Measurements from ENCODE around the gene EHD3.
A peak's percentile ranks its signal among the peaks of the same experiment; 100 is the strongest.

The EHD3 gene

GRCh38 chr2:31304816-31305215 lies 70.9 kb downstream of the EHD3 start:
- Histone ChIP-seq H3K27ac (no peak overlapping the region), H3K36me3 (replicated peaks) (no peaks in the 10 kb centered on the region), H3K27me3 (replicated peaks) (no peaks in the 10 kb centered on the region), H3K4me3 (ENCODE audit: low read depth, low read length) (no peak overlapping the region)
- in situ Hi-C loops (cut with HindIII; ENCODE audit: low pct_ligation_motif_present, low sequenced_read_pairs), result no loop called here
- no peak for DNase-seq
- TF ChIP-seq, protein P1, sequence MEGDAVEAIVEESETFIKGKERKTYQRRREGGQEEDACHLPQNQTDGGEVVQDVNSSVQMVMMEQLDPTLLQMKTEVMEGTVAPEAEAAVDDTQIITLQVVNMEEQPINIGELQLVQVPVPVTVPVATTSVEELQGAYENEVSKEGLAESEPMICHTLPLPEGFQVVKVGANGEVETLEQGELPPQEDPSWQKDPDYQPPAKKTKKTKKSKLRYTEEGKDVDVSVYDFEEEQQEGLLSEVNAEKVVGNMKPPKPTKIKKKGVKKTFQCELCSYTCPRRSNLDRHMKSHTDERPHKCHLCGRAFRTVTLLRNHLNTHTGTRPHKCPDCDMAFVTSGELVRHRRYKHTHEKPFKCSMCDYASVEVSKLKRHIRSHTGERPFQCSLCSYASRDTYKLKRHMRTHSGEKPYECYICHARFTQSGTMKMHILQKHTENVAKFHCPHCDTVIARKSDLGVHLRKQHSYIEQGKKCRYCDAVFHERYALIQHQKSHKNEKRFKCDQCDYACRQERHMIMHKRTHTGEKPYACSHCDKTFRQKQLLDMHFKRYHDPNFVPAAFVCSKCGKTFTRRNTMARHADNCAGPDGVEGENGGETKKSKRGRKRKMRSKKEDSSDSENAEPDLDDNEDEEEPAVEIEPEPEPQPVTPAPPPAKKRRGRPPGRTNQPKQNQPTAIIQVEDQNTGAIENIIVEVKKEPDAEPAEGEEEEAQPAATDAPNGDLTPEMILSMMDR (IDR thresholded peaks at IDR 0.05; ENCODE audit: low read depth, low read length, missing control alignments), result no peak

- TF ChIP-seq, protein P1 (IDR thresholded peaks at IDR 0.05; ENCODE audit: low read depth, low read length, missing control alignments), result no peak
- Histone ChIP-seq H3K4me3 (ENCODE audit: low read depth, low read length) (no peak overlapping the region), H3K36me3 (replicated peaks) (no peaks in the 10 kb centered on the region), H3K27ac (no peak overlapping the region), H3K27me3 (replicated peaks) (no peaks in the 10 kb centered on the region)
- in situ Hi-C loops (cut with HindIII; ENCODE audit: low pct_ligation_motif_present, low sequenced_read_pairs), result no loop called here
- DNase-seq, result peak; percentile 72
These were observed 78.9 kb downstream of the EHD3 start for GRCh38 chr2:31312898-31313297.

DNA sequence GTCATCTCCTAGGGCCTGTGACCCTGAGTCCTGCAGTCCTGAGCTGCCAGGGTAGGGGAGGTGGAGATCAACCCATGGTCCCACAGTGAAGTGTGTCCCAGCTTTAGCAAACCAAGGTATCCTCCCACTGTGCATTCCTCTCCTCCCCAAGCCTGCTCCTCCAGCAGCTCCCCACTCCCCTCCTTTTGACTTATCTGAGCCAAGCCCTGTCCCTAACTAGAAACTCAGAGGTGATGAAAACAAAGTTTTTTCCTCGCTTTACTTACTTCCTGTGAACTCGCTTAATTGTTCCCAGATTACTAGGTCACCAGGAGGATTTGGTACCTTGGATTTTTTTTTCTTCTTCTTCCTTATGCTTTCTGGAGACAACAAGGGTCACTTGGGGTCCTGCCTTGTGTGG lies 80.8 kb downstream of the EHD3 start:
- in situ Hi-C loops (cut with HindIII; ENCODE audit: low pct_ligation_motif_present, low sequenced_read_pairs), result no loop called here
- TF ChIP-seq, protein P1 (IDR thresholded peaks at IDR 0.05; ENCODE audit: low read depth, low read length, missing control alignments), result no peak
- no peak overlapping the region for H3K27ac ChIP-seq

DNA sequence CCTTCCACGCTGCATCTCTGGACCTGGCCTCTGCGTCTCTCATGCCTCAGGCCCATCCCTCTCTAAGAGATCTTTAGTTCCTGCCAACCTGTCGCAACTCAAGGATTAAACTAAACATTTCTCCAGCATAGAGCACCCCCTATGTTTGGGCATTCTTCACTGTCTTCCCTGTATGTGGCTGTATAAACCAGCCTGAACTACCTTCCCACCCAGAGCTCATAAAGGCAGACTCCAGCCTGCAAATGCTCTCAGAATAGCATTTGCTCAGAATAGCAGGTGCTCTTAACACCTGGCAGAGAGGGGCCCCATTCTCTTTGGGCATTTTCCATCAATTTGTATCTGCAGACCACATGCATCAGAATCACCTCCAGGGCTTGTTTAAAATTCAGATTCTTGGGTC lies 83.4 kb downstream of the EHD3 start:
- Histone ChIP-seq H3K36me3 (replicated peaks) (no peaks in the 10 kb centered on the region), H3K27ac (no peak overlapping the region), H3K4me3 (ENCODE audit: low read depth, low read length) (no peak overlapping the region), H3K27me3 (replicated peaks) (no peaks in the 10 kb centered on the region)
- no peak for DNase-seq
- in situ Hi-C loops (cut with HindIII; ENCODE audit: low pct_ligation_motif_present, low sequenced_read_pairs), result no loop called here
- TF ChIP-seq, protein P1 (IDR thresholded peaks at IDR 0.05; ENCODE audit: low read depth, low read length, missing control alignments), result no peak

More for the DNA sequence above, 80.8 kb downstream of the EHD3 start:
- DNase-seq, result no peak
- Histone ChIP-seq H3K36me3 (replicated peaks) (no peaks in the 10 kb centered on the region), H3K4me3 (ENCODE audit: low read depth, low read length) (no peak overlapping the region), H3K27me3 (replicated peaks) (no peaks in the 10 kb centered on the region)

DNA sequence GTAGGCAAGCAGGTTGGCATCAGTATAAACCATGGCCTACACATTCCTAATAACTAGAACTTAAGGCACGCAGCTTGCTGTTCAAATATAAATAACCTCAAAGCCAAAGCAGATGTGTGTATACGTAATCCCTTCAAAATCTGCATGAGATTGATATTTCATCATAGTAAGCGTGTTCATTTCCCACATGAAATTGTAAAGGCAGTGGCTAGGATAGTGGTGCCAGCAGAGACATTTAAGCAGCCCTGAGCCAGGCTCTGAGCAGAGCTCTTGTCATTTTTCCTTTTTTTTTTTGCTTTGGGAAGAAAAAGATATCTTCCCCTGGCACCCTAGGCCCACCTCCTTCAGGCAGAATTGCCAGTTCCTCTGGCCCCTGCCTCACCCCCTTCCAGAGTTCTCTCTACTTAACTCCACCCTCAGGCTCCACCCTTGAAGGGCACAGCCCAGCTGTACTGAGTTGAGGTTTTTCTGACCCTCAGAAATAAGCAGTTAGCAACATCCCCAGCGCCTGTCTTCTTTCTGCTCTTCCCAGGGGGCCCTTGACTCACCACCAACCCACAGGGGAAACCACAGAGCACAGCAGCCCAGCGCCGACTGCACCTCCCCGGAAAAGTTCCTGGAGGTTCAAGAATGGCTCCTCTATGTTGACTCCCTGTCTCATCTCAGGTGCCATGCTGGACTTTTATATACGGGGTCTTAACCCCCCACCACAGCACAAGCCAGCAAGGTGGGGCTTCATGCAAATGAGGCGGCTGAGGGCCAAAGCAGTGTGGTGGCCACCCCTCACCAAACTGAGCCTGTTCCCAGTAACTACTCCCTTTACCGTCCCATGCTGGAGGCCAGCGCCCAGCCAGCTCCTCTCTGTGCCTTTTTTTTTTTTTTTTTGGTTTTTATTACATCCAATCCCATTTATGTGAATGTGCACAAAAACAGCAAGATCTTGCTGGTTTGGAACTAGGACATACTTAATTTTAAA lies 84.7 kb downstream of the EHD3 start:
- TF ChIP-seq, protein P1 (IDR thresholded peaks at IDR 0.05; ENCODE audit: low read depth, low read length, missing control alignments), result no peak
- Histone ChIP-seq H3K4me3 (ENCODE audit: low read depth, low read length) (no peak overlapping the region), H3K36me3 (replicated peaks) (no peaks in the 10 kb centered on the region), H3K27me3 (replicated peaks) (no peaks in the 10 kb centered on the region), H3K27ac (peak overlapping the region; percentile 85)
- peak; percentile 92 for DNase-seq
- in situ Hi-C loops (cut with HindIII; ENCODE audit: low pct_ligation_motif_present, low sequenced_read_pairs), result no loop called here

Measured in brain microvascular endothelial cell (primary cell).